ENCODE results near the gene NBPF26.
"Not testable (repeated sequence)": the region's sequence is repeated elsewhere in the genome, so short reads cannot be mapped to it uniquely, and the experiment has no call there.

NBPF26 gene

DNA sequence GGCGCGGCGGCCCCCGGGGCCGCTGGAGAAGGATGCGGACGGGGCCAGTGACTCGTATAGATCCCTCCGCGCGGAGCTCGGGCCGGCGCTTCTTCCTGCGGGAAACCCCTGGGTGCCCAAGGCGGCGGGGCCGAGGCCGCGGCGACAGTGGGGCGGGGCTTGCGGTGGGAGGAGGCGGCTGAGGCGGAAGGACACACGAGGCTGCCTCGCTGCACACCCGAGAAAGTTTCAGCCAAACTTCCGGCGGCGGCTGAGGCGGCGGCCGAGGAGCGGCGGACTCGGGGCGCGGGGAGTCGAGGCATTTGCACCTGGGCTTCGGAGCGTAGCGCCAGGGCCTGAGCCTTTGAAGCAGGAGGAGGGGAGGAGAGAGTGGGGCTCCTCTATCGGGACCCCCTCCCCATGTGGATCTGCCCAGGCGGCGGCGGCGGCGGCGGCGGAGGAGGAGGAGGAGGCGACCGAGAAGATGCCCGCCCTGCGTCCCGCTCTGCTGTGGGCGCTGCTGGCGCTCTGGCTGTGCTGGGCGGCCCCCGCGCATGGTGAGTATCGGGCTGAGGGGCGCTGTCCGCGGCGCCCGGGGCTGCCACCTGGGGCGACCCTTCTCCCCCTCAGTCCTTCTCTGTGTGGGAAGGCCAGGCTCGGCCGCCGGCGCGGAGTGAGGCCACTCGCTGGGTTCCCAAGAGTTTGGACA, at the start of gene NBPF26:
Gene NBPF26 (plus strand): TSS at position 231 of the 688 bp plus-strand sequence.
- FAIRE-seq; DNase-seq (ENCODE audit: low spot score): not testable (repeated sequence)

DNA sequence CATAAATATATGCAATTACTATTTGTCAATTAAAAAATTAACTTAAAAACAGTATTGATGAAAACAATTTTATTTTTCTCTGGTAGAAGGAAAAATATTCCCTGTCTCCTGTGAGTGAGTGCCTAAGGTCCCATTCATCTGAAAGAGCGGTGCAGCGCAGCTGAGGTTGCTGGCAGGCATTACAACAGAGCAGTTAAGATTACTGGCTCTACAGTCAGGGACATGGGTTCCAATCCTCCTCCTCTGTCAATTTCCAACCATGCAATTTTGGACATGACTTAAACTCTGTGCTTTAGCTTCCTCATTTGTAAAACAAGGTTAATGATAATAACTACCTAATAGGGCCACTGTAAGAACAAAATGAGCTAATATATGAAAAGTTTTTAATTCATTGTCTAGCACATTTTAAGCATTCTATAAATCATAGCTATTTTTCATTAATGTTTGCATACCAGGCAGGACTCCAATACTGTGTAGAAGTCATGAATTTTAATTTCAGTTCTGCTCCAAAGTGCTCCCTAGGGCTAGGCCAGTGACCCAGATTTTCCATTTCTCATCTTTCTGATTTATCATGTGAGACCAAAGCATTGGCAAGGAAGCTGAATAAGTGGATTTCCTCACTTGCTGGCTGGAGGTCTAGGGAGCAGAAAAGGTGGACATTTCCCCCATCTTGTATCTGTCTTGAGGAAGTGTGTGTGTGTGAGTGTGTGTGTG, 43.5 kb upstream of the NBPF26 start:
- FAIRE-seq; DNase-seq (ENCODE audit: low spot score): not testable (repeated sequence)

GRCh38 chr1:120680938-120681337, 42.8 kb upstream of the NBPF26 start:
- not testable (repeated sequence) for FAIRE-seq; DNase-seq (ENCODE audit: low spot score)

DNA sequence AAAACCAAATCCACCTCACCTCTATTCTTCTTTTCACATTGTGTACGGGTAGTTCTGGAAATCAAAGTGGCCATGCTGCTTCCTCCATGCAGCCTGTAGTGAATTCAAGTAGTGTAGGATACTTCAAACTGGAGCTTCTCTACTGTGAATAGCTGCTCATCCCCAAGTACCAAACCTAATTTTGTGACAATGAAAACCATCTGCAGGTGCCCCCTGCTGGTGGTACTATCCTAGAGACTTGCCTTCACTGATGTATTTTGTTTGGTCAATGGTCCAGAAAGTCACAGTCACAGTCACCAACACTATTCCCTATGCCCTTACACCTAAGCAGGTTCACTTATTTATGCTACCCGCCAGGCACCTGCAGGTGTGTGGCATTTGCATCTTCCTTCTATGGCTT, 39.3 kb upstream of the NBPF26 start:
- FAIRE-seq; DNase-seq (ENCODE audit: low spot score): not testable (repeated sequence)

GRCh38 chr1:120685622-120686021, 38.1 kb upstream of the NBPF26 start:
- not testable (repeated sequence) for DNase-seq (ENCODE audit: low spot score); FAIRE-seq

GRCh38 chr1:120687250-120687649, 36.5 kb upstream of the NBPF26 start:
- FAIRE-seq; DNase-seq (ENCODE audit: low spot score): not testable (repeated sequence)

- not testable (repeated sequence) for FAIRE-seq; DNase-seq (ENCODE audit: low spot score)
Observed at GRCh38 chr1:120700807-120701562, 22.8 kb upstream of the NBPF26 start.

GRCh38 chr1:120723358-120723714, 409 bp upstream of the NBPF26 start:
- DNase-seq (ENCODE audit: low spot score); FAIRE-seq: not testable (repeated sequence)

DNA sequence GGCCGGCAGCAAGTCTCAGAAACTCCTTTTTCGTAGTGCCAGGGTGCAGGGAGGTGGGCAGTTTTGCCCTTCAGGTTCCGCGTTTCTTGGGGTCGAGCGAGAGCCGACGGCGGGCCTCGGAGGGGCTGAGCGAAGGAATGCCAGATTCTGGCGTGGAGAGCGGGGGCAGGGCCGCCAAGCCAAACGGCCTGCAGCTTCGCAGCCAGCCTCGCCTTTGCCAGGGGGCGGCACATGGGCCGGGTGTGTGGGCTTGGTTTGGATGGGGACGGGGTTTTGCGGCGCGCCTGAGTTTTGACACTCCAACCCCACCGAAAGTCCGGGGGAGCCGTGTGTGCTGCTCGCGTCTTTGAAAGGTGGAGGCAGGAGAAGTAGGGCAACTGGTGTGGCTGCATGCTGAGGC, 762 bp downstream of the NBPF26 start:
- not testable (repeated sequence) for FAIRE-seq; DNase-seq (ENCODE audit: low spot score)

DNA sequence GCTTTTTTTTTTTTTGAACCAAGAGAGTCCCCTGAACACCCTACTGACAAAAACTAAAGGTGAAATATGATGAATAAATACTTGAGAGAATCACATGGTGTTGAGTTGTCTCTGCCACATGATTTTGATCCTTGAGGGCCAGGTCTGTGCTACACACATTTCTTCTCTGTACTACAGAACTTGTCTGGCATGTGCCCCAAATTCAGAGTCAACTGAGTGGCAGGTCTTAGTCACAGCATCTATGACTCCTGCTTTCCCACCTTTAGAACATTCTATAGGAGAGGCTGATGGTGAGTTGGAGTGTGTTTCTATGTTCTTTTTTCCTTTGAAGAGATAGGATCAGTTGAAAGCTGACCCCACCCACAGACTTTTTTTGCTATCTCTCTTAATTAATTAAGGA, 5.1 kb downstream of the NBPF26 start:
- DNase-seq (ENCODE audit: low spot score); FAIRE-seq: not testable (repeated sequence)

- not testable (repeated sequence) for FAIRE-seq; DNase-seq (ENCODE audit: low spot score)
Observed at GRCh38 chr1:120769090-120769489, 45.3 kb downstream of the NBPF26 start.

DNA sequence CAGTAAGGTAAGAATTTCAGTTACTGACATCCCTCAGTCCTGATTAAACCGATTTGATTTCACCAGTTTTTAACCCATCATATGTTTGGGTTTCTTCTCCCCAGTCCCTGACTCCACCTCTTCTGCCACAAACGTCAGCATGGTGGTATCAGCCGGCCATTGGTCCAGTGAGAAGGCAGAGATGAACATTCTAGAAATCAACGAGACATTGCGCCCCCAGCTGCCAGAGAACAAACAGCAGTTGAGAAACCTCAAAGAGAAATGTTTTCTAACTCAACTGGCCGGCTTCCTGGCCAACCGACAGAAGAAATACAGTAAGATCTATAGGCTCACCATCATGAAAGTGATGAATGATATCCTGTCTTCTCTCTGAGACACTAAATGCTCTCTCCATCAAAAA, 81.7 kb downstream of the NBPF26 start:
- DNase-seq (ENCODE audit: low spot score); FAIRE-seq: not testable (repeated sequence)

DNA sequence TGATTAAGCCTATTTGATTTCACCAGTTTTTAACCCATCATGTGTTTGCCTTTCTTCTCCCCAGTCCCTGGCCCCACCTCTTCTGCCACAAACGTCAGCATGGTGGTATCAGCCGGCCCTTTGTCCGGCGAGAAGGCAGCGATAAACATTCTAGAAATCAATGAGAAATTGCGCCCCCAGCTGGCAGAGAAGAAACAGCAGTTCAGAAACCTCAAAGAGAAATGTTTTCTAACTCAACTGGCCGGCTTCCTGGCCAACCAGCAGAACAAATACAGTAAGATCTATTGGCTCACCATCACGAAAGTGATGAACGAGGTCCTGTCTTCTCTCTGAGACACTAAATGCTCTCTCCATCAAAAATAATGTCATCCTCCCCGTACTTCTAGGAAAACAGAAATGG, 88.1 kb downstream of the NBPF26 start:
- not testable (repeated sequence) for FAIRE-seq; DNase-seq (ENCODE audit: low spot score)

DNA sequence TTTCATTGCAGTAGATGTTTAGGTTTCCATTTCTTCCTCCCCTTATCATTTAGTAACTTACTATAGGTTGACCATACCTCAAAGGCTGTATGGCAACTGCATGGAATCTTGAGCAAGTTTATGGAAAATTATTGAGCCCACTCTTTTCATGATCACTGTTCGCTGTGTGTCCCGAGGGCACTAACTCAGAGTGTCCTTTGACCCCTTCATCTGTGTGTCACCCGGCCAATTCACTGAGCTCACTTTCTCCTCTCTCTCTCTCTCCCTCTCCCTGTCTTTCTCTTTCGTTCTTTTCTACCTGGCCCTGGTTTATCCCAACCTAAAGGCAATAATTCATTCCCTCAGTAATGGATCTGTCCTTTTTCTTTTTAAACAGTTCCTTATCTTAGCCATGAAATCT, 101.3 kb downstream of the NBPF26 start:
- FAIRE-seq = not testable (repeated sequence)

GRCh38 chr1:120826623-120827022, 102.9 kb downstream of the NBPF26 start:
- not testable (repeated sequence) for FAIRE-seq; DNase-seq (ENCODE audit: low spot score)

More for the DNA sequence above, 101.3 kb downstream of the NBPF26 start:
- not testable (repeated sequence) for DNase-seq (ENCODE audit: low spot score)

DNA sequence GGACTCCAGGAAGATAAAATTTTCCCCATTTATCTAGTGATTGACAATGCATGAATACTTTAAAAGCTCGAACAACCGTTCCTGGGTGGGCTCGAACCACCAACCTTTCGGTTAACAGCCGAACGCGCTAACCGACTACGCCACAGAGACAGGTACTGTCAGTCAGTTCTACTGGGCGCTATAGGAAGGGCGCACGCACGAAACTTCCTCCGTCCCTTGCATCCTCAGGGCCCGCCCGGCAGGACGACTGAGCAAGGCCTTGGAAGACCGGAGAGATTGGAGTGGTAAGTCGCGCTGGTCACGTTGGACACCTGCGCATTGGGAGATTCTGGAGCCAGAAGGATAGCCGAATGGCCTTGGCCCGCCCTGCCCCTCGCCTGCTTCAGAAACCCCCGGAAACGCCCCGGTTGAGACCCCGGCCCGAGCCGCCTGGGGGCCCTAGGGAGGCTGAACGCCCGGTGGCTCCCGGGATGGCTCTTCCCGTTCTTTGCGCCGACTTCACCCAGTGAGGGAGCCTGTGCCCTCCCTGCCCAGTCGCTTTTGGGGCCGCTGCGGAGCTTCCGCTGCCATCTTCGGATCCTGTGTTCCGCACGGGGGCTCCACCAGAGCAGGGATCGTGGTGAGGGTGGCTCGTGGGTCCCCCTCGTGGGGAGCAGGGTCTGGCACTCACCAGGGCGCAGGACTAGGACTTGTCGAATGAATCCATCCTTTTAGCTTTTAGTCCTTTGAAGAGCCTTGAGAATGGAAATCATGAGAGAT, 120.6 kb downstream of the NBPF26 start:
- DNase-seq (ENCODE audit: low spot score); FAIRE-seq: not testable (repeated sequence)

DNA sequence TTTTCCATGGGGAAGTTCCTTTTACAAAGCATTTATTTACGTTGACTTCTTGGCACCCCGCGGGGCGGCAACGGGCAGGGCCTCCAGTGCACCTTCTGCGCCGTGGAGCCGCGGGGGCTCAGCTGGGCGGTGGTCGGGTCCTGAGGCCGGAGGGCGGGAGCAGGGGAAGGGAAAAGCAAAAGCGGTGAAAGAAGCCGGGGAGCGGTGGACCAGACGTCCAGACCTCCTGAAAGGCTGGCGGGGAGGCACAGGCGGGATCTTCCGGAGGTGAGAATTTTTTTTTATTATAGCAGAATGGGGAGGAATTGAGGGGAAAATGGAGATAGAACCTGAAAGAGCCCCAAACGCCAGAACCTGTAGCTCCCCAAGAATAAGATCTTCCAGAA, 121.2 kb downstream of the NBPF26 start:
- DNase-seq (ENCODE audit: low spot score); FAIRE-seq: not testable (repeated sequence)

DNA sequence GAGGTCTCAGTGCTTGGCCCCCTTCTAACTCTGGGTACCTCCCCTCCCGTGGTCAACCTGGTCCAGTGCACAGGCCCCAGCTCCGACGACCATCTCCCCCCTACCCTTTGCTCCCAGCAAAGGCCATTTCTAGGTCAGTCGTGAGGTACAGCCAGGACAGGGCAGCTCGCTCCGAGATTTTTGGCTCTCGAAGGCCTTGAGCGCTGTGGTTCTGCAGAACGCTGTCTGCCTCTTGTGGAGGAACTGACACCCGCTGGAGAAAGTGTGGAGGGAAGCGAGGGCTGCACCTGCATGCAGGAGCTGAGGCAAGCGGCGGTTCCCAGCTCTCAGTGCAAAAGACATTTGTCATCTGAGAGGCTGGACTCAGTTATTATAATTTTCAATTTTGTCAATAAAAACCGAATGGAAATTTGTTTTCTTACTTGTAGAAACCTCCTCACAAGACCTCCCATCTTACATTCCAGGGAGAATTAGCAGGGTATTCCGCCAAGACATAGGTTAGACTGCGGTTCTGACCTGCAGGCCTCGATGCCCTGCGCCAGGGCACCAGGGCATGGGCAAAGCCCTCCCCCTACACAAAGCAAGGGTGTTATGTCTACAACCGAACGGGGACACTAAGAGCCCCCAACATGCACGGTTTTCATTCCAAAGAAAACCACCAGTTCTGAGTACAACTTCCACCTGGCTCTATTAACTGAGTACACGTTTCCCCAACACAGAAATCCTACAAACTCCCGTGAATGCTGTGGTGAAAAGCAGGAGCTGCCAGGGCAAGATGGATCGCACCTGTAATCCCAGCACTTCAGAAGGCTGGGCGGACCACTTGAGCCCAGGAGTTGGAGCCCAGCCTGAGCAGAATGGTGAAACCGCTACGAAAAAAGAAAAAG, 125.9 kb downstream of the NBPF26 start:
- FAIRE-seq; DNase-seq (ENCODE audit: low spot score): not testable (repeated sequence)

DNA sequence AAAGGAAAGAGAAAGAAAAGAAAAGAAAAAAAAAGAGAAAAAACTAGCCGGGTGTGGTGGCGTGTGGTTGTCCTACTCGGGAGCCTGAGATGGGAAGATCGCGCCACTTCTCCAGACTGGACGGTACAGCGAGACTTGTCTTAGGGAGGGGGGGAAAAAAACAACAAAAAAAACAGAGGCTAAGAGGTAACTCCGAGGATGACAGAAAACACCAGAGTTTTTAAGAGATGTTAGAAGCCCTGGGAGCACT, 126.5 kb downstream of the NBPF26 start:
- DNase-seq (ENCODE audit: low spot score); FAIRE-seq: not testable (repeated sequence)

All from urothelium cell line (cell line).